Prostate gland (tissue), 2 donors: ENCODE measurements around the gene C1orf50. TPM values are rescaled to one million over a fixed set of nuclear protein-coding genes. Genes with fewer than 3 reads are reported as not detected.
"Not testable (repeated sequence)": the region's sequence is repeated elsewhere in the genome, so short reads cannot be mapped to it uniquely, and the experiment has no call there.

ENCODE experiments used
- DNase-seq: peaks from one replicate; pipeline ENCODE4 v3.0.0-alpha.2; 2019; ENCODE audit warnings: low spot score
- H3K27ac ChIP-seq, 2 donors: fragments of 200-600 bp; sonication (generic); 2 replicates each; pipeline ENCODE4 v1.5.1; 2017 to 2019
- H3K27me3 ChIP-seq: fragments of 200-600 bp; sonication (generic); replicated peaks from 2 replicates; pipeline ENCODE4 v1.5.1; 2019; ENCODE audit not compliant: insufficient read depth
- H3K36me3 ChIP-seq, 2 donors: fragments of 200-600 bp; sonication (generic); 1 replicate in 1 of 2; 2 replicates in 1 of 2; pipeline versions ENCODE4 v1.5.1 to v1.8.1; 2017 to 2019
- H3K4me1 ChIP-seq: fragments of 200-600 bp; sonication (generic); replicated peaks from 2 replicates; pipeline ENCODE4 v1.5.1; 2019
- H3K4me3 ChIP-seq, 2 donors: fragments of 200-600 bp; sonication (generic); 2 replicates each; pipeline ENCODE4 v1.5.1; 2017 to 2019
- H3K9me3 ChIP-seq: fragments of 200-600 bp; sonication (generic); 2 replicates; pipeline ENCODE4 v1.5.1; 2017
- POLR2A ChIP-seq: fragments of 450-650 bp; IDR thresholded peaks from one replicate; pipeline ENCODE4 v1.6.1; 2016; ENCODE audit warnings: antibody characterized with exemption, mild to moderate bottlenecking
- POLR2AphosphoS5 ChIP-seq: sonication (generic); formaldehyde crosslinking; IDR thresholded peaks from one replicate; pipeline ENCODE4 v1.6.1; 2017; ENCODE audit warnings: antibody characterized with exemption
- WGBS: methylation state at CpG from one replicate; pipeline ENCODE4 v1.1.5; 2018; 5-methylcytosine and 5-hydroxymethylcytosine counted together
- intact Hi-C: fragments of 100-400 bp; cut with DNase I; formaldehyde crosslinking; loops from one replicate; pipeline ENCODE4 v1.14.2; 2022
- total RNA-seq, 2 donors: library from RNA; depleted of rRNA; stranded (reverse); fragments of >200 nt; gene quantifications; one replicate each; pipeline ENCODE4 v1.1.0, GENCODE V29; 2016
- TF ChIP-seq, protein P1 (sequence below), 4 experiments: fragments of 200-600 bp in 2 of 4; fragments of 450-650 bp in 2 of 4; sonication (generic) in 2 of 4; IDR thresholded peaks; 1 replicate in 3 of 4; 2 replicates in 1 of 4; pipeline ENCODE4 v1.5.1; 2016 to 2019; ENCODE audit warnings: antibody characterized with exemption in 4 of 4, mild to moderate bottlenecking in 2 of 4, moderate library complexity in 2 of 4

The C1orf50 gene
- total RNA-seq, 2 donors from 2014 or later = 3.3 to 3.6 TPM

DNA sequence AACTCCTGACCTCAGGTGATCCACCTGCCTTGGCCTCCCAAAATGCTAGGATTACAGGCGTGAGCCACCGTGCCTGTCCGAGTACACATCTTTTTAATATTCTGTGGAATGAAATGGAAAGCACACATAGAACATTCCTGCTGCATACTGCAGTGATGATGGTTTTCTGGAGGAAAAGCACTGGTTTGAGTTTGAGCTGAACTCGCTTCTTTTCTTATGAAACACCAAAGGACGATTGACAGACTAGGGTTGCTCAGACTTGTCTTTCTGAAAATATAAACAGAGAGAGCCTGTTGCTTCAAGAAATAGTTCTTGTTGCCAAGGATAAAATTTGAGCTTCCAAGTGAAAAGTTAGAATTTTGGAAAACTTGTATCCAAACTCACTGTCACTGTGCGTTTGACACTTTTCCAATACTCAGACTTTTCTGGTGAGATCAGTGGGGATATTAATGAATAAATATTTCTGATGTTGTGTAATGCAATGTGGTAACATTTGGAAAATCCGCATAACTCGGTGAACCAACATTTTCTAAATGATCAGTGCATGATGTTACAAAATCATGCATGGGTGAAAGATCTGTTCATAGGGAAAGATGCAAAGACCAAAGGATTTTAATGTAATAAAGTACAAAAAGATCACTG is 34.9 kb downstream of the C1orf50 start:
- no peaks in the 10 kb centered on the region for H3K4me1 ChIP-seq
- H3K9me3 ChIP-seq = no peaks in the 10 kb centered on the region
- no peak for DNase-seq
- intact Hi-C loops = no loop called here
- H3K27ac ChIP-seq = no peak overlapping the region
- H3K4me3 ChIP-seq = no peak overlapping the region
- TF ChIP-seq POLR2AphosphoS5 (no peak), POLR2A (no peak)
- TF ChIP-seq, protein P1, sequence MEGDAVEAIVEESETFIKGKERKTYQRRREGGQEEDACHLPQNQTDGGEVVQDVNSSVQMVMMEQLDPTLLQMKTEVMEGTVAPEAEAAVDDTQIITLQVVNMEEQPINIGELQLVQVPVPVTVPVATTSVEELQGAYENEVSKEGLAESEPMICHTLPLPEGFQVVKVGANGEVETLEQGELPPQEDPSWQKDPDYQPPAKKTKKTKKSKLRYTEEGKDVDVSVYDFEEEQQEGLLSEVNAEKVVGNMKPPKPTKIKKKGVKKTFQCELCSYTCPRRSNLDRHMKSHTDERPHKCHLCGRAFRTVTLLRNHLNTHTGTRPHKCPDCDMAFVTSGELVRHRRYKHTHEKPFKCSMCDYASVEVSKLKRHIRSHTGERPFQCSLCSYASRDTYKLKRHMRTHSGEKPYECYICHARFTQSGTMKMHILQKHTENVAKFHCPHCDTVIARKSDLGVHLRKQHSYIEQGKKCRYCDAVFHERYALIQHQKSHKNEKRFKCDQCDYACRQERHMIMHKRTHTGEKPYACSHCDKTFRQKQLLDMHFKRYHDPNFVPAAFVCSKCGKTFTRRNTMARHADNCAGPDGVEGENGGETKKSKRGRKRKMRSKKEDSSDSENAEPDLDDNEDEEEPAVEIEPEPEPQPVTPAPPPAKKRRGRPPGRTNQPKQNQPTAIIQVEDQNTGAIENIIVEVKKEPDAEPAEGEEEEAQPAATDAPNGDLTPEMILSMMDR (IDR thresholded peaks at IDR 0.05) = no peak
- H3K27me3 ChIP-seq = no peaks in the 10 kb centered on the region
- no peaks in the 10 kb centered on the region for H3K36me3 ChIP-seq
- 65% methylated on average over 8 of the region's 8 CpGs for WGBS

DNA sequence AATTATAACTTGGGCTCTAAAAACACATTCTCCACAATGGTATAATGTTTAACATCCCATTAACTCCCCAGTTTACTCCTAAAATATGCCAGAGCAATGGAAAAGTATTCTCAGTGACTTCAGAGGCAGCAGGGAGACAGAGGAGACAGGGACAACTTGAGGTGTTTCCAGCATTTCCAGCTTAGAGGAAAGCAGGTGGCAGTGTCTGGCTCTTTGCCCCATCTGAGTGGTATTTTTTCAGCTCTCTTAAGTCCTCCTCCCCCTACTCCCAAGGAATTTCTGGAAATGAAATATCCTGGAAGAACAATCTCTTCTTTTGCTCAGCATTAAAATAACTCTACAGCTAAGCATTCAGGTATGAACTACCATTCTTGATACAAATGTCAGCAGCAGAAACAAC is 39.1 kb downstream of the C1orf50 start:
- Histone ChIP-seq H3K9me3 (no peaks in the 10 kb centered on the region), H3K4me3 (no peak overlapping the region), H3K27me3 (no peaks in the 10 kb centered on the region), H3K27ac (no peak overlapping the region), H3K36me3 (no peaks in the 10 kb centered on the region), H3K4me1 (no peaks in the 10 kb centered on the region)
- no peak for DNase-seq
- TF ChIP-seq, protein P1 (IDR thresholded peaks at IDR 0.05) = no peak
- TF ChIP-seq POLR2AphosphoS5 = no peak
- no peak for TF ChIP-seq POLR2A
- intact Hi-C loops = no loop called here

DNA sequence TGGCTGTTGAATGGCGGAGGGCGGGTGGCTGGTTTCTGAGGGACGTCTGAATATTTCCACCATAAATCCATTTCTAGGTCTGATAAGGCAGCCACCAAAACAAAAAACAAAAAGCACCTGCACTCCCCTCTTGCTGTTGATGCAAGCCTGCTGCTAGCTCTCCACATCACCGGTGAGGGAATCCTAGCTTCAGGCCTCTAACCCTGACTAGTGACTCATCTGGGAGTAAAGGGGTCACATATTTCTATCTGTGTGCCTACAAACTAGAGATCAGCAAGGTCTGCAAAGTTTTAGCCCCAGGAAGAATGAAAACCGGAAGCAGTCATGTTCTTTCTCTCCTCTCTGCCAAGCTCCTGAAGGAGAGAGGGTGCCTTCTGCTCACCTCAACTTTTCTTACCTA is 39.5 kb downstream of the C1orf50 start:
- H3K36me3 ChIP-seq = no peaks in the 10 kb centered on the region
- H3K27ac ChIP-seq = no peak overlapping the region
- H3K4me3 ChIP-seq = no peak overlapping the region
- 87% methylated on average over 5 of the region's 5 CpGs for WGBS
- DNase-seq = no peak
- H3K27me3 ChIP-seq = no peaks in the 10 kb centered on the region
- no peaks in the 10 kb centered on the region for H3K9me3 ChIP-seq
- H3K4me1 ChIP-seq = no peaks in the 10 kb centered on the region
- TF ChIP-seq POLR2A (no peak), POLR2AphosphoS5 (no peak)
- TF ChIP-seq, protein P1 (IDR thresholded peaks at IDR 0.05) = no peak
- intact Hi-C loops = no loop called here

DNA sequence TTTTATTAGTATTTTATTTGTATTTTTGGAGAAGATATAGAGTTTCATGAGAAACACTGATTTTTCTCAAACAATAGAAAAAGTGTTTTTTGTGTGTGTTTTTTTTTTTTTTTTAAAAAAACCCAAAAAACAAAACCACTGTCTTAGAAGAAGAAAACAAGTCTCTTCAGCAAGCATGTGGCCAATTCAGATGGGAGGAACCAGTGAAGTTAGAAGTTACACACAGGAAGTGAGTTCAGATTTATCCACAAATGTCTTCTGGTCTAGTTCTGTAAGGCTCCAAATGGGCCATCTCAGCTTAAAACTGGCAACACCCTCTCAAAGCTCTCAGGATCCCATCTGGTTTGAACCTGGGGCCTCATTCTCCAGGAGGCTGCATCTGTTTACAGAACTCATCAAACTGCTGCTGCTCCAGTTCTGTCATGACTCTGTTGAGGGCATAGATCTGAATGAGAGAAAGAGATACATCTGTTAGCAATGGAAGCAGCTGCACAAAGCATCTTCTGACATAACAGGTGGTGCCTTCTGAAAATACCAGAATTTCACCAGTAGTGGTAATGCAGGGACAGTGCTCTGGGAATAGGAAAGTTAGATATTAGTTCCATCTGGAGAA is 40.1 kb downstream of the C1orf50 start:
- H3K27ac ChIP-seq = no peak overlapping the region
- TF ChIP-seq POLR2AphosphoS5 (no peak), POLR2A (no peak)
- TF ChIP-seq, protein P1 (IDR thresholded peaks at IDR 0.05) = no peak
- no peak overlapping the region for H3K4me3 ChIP-seq
- no peak for DNase-seq
- H3K9me3 ChIP-seq = no peaks in the 10 kb centered on the region
- no peaks in the 10 kb centered on the region for H3K36me3 ChIP-seq
- H3K27me3 ChIP-seq = no peaks in the 10 kb centered on the region
- intact Hi-C loops = no loop called here
- H3K4me1 ChIP-seq = no peaks in the 10 kb centered on the region

DNA sequence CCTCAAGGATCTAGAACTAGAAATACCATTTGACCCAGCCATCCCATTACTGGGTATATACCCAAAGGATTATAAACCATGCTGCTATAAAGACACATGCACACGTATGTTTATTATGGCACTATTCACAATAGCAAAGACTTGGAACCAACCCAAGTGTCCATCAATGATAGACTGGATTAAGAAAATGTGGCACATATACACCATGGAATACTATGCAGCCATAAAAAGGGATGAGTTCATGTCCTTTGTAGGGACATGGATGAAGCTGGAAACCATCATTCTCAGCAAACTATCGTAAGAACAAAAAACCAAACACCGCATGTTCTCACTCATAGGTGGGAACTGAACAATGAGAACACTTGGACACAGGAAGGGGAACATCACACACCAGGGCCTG is 47.8 kb downstream of the C1orf50 start:
- not testable (repeated sequence) for H3K4me3 ChIP-seq, H3K27ac ChIP-seq, H3K36me3 ChIP-seq, H3K27me3 ChIP-seq, H3K9me3 ChIP-seq, DNase-seq, H3K4me1 ChIP-seq
- 86% methylated on average over 3 of the region's 3 CpGs for WGBS
- intact Hi-C loops = loop anchor here (2.0 kb wide), 1 partner anchor 48 kb away; the partner anchor contains the start of genes C1orf50 and P3H1
